ENCODE results near the gene LARGE2.

DNA sequence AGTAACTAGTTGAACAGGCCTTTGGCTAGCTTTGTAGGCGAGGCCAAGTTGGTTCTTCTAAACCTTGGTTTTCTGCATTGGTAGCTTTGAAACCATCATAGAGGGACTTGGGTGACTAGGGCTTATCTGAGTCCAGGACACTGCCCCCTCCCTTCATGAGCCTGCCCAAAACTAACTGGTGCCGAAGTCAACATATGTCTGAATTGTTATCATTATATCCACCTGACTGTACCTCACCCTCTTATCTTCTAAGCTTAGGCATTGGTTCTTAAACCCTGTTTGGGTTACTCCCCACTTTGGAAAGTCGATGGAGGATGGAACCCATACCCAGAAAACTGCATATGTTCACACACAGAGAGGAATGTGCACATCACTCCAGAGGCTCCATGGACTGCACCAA is 44.6 kb upstream of the LARGE2 start:
- TF ChIP-seq POLR2A (IDR thresholded peaks at IDR 0.05) = no peak
- TF ChIP-seq, protein P1, sequence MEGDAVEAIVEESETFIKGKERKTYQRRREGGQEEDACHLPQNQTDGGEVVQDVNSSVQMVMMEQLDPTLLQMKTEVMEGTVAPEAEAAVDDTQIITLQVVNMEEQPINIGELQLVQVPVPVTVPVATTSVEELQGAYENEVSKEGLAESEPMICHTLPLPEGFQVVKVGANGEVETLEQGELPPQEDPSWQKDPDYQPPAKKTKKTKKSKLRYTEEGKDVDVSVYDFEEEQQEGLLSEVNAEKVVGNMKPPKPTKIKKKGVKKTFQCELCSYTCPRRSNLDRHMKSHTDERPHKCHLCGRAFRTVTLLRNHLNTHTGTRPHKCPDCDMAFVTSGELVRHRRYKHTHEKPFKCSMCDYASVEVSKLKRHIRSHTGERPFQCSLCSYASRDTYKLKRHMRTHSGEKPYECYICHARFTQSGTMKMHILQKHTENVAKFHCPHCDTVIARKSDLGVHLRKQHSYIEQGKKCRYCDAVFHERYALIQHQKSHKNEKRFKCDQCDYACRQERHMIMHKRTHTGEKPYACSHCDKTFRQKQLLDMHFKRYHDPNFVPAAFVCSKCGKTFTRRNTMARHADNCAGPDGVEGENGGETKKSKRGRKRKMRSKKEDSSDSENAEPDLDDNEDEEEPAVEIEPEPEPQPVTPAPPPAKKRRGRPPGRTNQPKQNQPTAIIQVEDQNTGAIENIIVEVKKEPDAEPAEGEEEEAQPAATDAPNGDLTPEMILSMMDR (IDR thresholded peaks at IDR 0.05) = no peak
- no peak for TF ChIP-seq EP300 (IDR thresholded peaks at IDR 0.05)
- no peak for TF ChIP-seq POLR2AphosphoS5 (IDR thresholded peaks at IDR 0.05)
